ENCODE measurements around the gene KCNAB1.

DNA sequence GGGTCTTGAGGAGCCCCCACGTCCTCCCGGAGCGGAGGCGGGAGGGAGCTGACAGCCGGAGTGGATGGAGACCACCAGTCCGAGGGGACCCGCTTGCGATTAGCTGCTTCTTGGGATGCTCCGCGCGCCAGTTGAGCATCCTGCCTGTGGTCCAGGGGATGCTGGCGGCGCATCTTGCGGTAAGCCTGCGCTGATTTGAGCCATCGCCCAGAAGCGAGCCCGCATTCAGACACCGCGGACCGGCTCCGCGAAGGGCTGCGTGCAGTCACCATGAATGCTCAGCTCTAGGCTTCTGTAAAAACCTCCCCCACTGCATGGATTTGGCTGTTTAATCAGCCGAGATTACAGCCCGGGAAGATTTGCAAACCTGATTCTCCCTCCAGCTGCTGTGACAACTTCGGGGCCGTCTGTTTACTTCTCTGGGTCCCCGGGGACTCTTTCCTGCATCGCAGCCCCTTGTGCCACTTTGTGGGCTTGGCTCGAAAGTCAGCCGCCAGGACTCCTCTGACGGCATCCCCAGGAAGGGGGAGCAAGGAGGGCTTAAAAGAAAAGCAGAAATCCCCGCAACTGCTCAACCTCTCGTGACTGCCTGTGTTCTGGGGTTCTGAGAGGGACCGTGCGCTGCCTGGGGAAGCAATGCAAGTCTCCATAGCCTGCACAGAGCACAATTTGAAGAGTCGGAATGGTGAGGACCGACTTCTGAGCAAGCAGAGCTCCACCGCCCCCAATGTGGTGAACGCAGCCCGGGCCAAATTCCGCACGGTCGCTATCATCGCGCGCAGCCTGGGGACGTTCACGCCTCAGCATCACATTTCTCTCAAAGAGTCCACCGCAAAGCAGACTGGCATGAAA lies 171.1 kb downstream of the KCNAB1 start:
- TF ChIP-seq, protein P1, sequence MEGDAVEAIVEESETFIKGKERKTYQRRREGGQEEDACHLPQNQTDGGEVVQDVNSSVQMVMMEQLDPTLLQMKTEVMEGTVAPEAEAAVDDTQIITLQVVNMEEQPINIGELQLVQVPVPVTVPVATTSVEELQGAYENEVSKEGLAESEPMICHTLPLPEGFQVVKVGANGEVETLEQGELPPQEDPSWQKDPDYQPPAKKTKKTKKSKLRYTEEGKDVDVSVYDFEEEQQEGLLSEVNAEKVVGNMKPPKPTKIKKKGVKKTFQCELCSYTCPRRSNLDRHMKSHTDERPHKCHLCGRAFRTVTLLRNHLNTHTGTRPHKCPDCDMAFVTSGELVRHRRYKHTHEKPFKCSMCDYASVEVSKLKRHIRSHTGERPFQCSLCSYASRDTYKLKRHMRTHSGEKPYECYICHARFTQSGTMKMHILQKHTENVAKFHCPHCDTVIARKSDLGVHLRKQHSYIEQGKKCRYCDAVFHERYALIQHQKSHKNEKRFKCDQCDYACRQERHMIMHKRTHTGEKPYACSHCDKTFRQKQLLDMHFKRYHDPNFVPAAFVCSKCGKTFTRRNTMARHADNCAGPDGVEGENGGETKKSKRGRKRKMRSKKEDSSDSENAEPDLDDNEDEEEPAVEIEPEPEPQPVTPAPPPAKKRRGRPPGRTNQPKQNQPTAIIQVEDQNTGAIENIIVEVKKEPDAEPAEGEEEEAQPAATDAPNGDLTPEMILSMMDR (IDR thresholded peaks at IDR 0.05; ENCODE audit: low read depth, low read length, missing input control): no peak
- TF ChIP-seq TAF1 (conservative IDR thresholded peaks at IDR 0.05) (no peak), RXRA (IDR thresholded peaks at IDR 0.05) (no peak)
- TF ChIP-seq, protein P2, sequence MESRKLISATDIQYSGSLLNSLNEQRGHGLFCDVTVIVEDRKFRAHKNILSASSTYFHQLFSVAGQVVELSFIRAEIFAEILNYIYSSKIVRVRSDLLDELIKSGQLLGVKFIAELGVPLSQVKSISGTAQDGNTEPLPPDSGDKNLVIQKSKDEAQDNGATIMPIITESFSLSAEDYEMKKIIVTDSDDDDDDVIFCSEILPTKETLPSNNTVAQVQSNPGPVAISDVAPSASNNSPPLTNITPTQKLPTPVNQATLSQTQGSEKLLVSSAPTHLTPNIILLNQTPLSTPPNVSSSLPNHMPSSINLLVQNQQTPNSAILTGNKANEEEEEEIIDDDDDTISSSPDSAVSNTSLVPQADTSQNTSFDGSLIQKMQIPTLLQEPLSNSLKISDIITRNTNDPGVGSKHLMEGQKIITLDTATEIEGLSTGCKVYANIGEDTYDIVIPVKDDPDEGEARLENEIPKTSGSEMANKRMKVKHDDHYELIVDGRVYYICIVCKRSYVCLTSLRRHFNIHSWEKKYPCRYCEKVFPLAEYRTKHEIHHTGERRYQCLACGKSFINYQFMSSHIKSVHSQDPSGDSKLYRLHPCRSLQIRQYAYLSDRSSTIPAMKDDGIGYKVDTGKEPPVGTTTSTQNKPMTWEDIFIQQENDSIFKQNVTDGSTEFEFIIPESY (IDR thresholded peaks at IDR 0.05): no peak
- TF ChIP-seq, protein P3, sequence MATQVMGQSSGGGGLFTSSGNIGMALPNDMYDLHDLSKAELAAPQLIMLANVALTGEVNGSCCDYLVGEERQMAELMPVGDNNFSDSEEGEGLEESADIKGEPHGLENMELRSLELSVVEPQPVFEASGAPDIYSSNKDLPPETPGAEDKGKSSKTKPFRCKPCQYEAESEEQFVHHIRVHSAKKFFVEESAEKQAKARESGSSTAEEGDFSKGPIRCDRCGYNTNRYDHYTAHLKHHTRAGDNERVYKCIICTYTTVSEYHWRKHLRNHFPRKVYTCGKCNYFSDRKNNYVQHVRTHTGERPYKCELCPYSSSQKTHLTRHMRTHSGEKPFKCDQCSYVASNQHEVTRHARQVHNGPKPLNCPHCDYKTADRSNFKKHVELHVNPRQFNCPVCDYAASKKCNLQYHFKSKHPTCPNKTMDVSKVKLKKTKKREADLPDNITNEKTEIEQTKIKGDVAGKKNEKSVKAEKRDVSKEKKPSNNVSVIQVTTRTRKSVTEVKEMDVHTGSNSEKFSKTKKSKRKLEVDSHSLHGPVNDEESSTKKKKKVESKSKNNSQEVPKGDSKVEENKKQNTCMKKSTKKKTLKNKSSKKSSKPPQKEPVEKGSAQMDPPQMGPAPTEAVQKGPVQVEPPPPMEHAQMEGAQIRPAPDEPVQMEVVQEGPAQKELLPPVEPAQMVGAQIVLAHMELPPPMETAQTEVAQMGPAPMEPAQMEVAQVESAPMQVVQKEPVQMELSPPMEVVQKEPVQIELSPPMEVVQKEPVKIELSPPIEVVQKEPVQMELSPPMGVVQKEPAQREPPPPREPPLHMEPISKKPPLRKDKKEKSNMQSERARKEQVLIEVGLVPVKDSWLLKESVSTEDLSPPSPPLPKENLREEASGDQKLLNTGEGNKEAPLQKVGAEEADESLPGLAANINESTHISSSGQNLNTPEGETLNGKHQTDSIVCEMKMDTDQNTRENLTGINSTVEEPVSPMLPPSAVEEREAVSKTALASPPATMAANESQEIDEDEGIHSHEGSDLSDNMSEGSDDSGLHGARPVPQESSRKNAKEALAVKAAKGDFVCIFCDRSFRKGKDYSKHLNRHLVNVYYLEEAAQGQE (IDR thresholded peaks at IDR 0.05): no peak

Data from liver (tissue), 3 donors.